T47D (cell line): ENCODE measurements around the gene FREM1.

Experiments
- DNase-seq, 2 experiments: peaks; one replicate each; pipeline versions ENCODE4 v3.0.0 to v3.0.0-alpha.2; 2011 to 2012; ENCODE audit warnings: low read depth in 1 of 2, low spot score in 1 of 2
- JUND ChIP-seq: IDR thresholded peaks from 2 replicates; pipeline ENCODE4 v1.6.1; 2012; ENCODE audit warnings: low read depth
- in situ Hi-C: cut with HindIII; loops from 2 replicates; pipeline ENCODE4 v1.10.0; 2016; ENCODE audit warnings: low sequenced_read_pairs, low pct_unique_long_range_greater_than_20kb

FREM1 gene

GRCh38 chr9:14715102-14715501, 195.1 kb downstream of the FREM1 start:
- no peak for TF ChIP-seq JUND
- in situ Hi-C loops = no loop called here
- no peak for DNase-seq

- no peak for DNase-seq
- in situ Hi-C loops = no loop called here
- TF ChIP-seq JUND = no peak
Measured at GRCh38 chr9:14713187-14713767, 197.0 kb downstream of the FREM1 start.

- in situ Hi-C loops = no loop called here
- TF ChIP-seq JUND = no peak
- no peak for DNase-seq
Measured at GRCh38 chr9:14710804-14711203, 199.4 kb downstream of the FREM1 start.

- in situ Hi-C loops = no loop called here
- no peak for TF ChIP-seq JUND
- DNase-seq = no peak
Measured at GRCh38 chr9:14706530-14707140, 203.6 kb downstream of the FREM1 start.

GRCh38 chr9:14705079-14705478, 205.1 kb downstream of the FREM1 start:
- no peak for TF ChIP-seq JUND
- in situ Hi-C loops = no loop called here
- no peak for DNase-seq

GRCh38 chr9:14704281-14704680, 205.9 kb downstream of the FREM1 start:
- no peak for TF ChIP-seq JUND
- in situ Hi-C loops = no loop called here
- DNase-seq = no peak

- in situ Hi-C loops = no loop called here
- DNase-seq = no peak
- no peak for TF ChIP-seq JUND
Measured at GRCh38 chr9:14702200-14702720, 208.0 kb downstream of the FREM1 start.

- TF ChIP-seq JUND = no peak
- DNase-seq = peak; percentile 38 to 78
- in situ Hi-C loops = no loop called here
Measured at GRCh38 chr9:14693251-14693861, 216.9 kb downstream of the FREM1 start, which contains the start of gene ZDHHC21. ZDHHC21 (minus strand) TSS chr9:14693432; CDS start chr9:14674340, 19,092 bp downstream.

- DNase-seq = peak in 1 of 2 experiments; percentile 28
- TF ChIP-seq JUND = no peak
- in situ Hi-C loops = no loop called here
Measured at GRCh38 chr9:14692470-14693250, 217.6 kb downstream of the FREM1 start.

GRCh38 chr9:14690948-14691730, 219.1 kb downstream of the FREM1 start:
- DNase-seq = no peak
- in situ Hi-C loops = no loop called here
- TF ChIP-seq JUND = no peak

- DNase-seq = no peak
- in situ Hi-C loops = no loop called here
- no peak for TF ChIP-seq JUND
Measured at GRCh38 chr9:14687042-14687719, 223.0 kb downstream of the FREM1 start.
